Medulla oblongata (tissue), 1 donor: ENCODE results near the gene STX4.
A peak's percentile ranks its signal among the peaks of the same experiment; 100 is the strongest.

Source experiments
- DNase-seq: peaks from one replicate; pipeline ENCODE4 v3.0.0-alpha.2; 2015; ENCODE audit errors: extremely low spot score

Gene STX4

DNA sequence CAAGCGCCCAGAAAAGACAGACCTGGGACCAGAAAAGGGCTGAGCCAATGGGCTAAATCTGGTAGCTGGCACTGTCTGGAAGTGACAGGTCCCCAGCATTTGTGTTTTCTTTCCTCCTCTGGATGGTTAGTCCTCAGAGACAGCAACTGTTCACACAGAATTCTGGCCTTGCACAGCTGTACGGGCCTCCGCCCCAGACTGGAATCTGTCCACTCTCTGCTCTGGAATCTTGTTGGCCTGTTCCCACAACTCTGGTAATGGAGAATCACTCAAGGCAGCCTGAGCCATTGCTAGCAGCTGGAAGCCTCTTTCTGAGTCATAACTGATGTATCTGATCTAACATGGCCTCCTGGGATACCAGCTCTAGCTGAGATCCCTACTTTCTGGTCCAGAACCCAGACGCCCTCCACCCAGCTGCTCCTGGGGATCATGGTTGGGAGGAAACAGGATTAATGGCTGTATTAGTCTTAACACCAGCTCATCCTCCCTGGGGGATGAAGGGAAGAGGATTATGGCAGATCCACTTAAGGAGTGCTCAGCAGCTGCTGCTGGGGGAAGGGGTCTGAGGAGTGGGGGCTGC is 31.6 kb downstream of the STX4 start:
- DNase-seq = no peak

DNA sequence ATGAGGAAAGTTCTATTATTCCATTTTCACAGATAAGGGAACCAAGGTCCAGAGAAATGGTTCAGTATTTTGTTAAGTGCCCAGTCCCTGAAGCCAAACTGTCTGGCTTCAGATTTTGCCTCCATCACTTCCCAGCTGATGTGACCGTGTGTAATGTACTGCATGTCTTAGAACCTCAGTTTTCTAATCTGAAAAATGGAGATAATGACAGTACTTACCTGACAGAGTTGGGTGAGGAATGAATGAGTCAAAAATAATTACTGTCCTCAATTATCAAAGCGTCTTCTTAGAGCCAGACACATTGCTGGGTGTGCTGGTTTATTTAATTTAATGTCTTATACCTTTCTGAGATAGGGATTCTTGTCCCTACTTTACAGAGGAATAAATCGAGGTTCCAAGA is 34.0 kb downstream of the STX4 start:
- no peak for DNase-seq

DNA sequence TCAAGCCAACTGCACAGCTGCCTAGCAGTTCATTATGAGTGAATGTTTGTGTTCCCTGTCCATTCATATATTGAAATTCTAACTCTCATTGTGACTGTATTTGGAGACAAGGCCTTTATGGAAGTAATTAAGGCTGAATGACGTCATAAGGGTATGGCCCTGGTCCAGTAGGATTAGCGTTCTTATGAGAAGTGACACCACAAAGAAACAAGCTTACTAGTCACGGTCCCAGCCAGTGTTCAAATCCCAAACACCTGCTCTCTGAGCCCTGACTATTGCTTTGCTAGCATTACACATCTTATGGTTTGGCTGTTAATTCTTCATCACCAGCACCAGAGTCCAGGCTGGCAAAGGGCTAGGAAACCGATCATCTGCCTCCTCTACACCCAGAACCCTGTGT is 38.5 kb downstream of the STX4 start:
- no peak for DNase-seq

DNA sequence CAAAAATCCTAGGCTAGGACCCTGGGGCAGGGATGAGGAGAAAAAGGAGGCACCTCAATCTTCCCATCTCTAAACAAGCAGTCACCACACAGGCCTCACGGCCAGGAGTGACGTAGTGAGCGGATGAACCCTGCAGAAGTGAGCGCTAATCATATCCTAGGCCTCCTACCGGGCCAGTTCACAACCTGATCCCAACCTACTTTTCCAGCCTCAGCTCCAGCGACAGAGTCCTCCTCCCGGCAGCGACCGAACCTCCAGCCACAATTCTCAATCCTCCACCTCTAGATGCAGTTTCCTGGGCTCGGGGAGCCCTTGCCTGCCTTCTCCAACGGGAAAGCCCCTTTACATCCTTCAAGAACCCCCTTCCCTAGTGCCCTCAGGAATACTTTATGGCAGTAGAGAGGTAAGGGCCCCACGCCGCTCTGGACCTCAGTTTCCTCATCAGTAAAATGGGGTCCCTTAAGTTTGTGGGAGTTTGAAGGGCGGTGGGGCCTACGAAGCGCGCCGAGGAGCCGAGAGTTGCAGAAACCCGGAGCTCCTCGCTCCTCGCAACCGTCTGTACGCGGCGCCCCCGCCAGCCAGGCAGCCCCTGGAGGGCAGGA is 39.3 kb downstream of the STX4 start:
- DNase-seq = no peak

GRCh38 chr16:31073142-31073969 is 40.0 kb downstream of the STX4 start:
- DNase-seq = peak; percentile 92

GRCh38 chr16:31073970-31074813 is 40.8 kb downstream of the STX4 start, which contains the start of the genes ZNF646 and ZNF668:
Gene ZNF646 (plus strand): TSS chr16:31074422. CDS start chr16:31076325, 1,903 bp downstream.
Gene ZNF668 (minus strand): TSS chr16:31074240. CDS start chr16:31064459, 9,781 bp downstream.
- peak; percentile 100 for DNase-seq

DNA sequence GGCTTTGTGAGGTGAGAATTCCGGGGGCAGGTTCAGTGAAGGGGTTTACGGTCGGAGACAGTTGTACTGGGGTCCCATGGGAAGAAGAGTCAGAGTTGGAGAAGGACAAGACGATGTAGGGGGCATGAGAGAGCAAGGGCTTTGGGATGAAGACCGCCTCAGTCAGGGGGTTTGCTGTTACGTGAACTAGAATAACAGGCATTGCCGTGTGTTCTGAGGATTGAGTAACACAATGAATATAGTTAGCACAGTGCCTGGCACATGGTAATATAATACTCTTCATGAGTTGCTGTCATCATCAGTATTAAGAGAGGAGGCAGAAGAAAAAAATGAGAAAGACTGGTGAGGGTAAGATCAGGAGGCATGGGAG is 41.4 kb downstream of the STX4 start:
- no peak for DNase-seq

DNA sequence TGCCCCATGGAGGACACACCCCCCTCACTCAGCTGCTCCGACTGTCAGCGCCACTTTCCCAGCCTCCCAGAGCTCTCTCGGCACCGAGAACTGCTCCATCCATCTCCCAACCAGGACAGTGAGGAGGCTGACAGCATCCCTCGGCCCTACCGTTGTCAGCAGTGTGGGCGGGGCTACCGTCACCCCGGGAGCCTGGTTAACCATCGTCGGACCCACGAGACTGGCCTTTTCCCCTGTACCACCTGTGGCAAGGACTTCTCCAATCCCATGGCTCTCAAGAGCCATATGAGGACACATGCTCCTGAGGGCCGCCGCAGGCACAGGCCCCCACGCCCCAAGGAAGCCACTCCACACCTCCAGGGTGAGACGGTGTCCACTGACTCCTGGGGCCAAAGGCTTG is 43.0 kb downstream of the STX4 start:
- DNase-seq = no peak

DNA sequence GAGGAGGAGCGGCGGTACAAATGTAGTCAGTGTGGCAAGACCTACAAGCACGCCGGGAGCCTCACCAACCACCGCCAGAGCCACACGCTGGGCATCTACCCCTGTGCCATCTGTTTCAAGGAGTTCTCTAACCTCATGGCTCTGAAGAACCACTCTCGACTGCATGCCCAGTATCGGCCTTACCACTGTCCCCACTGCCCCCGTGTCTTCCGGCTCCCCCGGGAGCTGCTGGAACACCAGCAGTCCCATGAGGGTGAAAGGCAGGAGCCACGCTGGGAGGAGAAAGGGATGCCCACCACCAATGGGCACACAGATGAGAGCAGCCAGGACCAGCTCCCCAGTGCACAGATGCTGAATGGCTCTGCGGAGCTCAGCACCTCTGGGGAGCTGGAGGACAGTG is 43.7 kb downstream of the STX4 start:
- DNase-seq = no peak

- no peak for DNase-seq
Measured at GRCh38 chr16:31077592-31078396, 44.4 kb downstream of the STX4 start.

DNA sequence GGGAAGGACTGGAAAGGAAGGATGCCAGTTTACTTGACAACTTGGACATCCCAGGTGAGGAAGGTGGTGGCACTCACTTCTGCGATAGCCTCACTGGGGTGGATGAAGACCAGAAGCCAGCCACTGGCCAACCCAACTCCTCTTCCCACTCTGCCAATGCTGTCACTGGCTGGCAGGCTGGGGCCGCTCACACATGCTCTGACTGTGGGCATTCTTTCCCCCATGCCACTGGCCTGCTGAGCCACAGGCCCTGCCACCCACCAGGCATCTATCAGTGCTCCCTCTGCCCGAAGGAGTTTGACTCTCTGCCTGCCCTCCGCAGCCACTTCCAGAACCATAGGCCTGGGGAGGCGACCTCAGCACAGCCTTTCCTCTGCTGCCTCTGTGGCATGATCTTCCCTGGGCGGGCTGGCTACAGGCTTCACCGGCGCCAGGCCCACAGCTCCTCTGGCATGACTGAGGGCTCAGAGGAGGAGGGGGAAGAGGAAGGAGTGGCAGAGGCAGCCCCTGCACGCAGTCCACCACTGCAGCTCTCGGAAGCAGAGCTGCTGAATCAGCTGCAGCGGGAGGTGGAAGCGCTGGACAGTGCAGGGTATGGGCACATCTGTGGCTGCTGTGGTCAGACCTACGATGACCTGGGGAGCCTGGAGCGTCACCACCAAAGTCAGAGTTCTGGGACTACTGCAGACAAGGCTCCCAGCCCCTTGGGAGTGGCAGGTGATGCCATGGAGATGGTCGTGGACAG is 45.4 kb downstream of the STX4 start:
- DNase-seq = no peak

- no peak for DNase-seq
Measured at GRCh38 chr16:31079342-31079944, 46.1 kb downstream of the STX4 start.

- no peak for DNase-seq
Measured at GRCh38 chr16:31080035-31080629, 46.8 kb downstream of the STX4 start.

DNA sequence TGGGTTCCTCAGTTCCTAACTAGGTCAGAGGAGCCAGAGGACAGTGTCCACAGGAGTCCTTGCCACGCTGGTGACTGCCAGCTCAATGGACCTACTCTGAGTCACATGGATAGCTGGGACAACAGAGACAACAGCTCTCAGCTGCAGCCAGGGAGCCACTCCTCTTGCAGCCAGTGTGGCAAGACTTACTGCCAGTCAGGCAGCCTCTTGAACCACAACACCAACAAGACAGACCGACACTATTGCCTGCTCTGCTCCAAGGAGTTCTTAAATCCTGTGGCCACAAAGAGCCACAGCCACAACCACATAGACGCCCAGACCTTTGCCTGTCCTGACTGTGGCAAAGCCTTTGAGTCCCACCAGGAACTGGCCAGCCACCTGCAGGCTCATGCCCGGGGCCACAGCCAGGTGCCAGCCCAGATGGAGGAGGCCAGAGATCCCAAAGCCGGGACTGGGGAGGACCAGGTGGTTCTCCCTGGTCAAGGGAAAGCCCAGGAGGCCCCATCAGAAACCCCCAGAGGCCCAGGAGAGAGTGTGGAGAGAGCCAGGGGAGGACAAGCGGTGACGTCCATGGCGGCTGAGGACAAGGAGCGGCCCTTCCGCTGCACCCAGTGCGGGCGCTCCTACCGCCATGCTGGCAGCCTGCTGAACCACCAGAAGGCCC is 47.5 kb downstream of the STX4 start:
- DNase-seq = no peak

DNA sequence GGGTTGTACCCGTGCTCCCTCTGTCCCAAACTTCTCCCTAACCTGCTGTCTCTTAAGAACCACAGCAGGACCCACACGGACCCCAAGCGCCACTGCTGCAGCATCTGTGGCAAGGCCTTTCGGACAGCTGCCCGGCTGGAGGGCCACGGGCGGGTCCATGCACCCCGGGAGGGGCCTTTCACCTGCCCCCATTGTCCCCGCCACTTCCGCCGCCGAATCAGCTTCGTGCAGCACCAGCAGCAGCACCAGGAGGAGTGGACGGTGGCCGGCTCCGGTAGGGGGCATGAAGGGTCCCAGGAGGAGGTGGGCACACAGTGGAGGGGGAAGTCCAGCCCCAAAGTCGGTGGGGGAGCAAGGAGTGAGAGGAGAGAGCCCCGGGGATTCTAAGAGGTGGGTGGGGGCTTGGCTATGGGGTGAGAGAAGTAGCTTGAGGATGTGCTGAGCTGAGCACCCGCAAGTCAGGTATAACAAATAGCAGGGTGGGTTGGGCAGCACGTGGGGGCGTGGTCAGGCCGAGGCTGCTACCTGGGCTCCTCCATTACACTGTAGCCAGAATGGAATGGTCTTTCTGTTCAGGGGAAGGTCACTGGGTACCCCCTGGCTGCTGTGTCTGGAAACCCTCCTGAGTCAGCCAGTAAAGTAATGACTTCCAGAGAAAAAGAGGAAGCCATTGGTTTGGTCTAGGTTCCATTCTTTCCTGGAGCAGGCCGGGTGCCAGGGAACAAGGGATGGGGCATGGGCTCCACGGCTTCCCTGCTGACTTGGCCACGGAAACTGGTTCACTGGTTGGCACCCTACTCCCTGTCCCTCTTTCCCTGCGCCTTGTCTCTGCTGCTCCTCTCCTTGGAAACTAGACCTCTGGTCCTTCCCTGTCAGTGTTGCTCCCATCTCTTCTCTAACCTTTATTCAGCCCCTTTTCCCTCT is 48.3 kb downstream of the STX4 start:
- peak; percentile 69 for DNase-seq

DNA sequence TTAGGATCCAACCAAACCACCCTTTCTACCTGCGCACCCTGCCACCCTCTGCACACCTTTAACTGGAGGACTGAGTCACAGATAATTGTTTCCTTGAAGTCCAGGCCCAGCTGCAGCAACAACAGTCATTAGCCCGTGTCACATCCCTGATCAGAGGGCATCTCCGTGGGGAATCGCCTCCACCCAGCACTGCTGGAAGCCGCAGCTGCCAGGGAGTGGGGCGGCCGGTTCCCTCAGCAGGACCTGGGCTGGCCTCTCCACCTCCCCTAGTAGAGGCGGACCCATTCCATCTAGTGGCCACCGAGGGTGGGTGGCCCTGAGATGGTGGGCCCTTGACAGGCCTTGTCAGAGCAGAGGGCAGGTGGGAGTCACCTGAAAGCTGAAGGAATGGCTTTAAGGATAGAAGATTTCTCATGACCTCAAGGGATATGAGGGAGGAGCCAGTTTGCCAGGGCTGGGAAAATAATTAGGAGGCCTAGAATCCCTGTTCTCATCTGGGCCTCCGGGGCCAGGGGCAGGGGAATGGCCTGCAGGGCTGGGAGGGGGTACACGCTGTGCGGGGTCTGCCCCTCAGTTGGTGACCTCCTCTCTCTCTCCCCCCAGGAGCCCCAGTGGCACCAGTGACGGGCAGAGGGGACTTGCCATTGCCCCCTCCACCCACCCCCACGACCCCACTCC is 49.1 kb downstream of the STX4 start:
- DNase-seq = no peak

DNA sequence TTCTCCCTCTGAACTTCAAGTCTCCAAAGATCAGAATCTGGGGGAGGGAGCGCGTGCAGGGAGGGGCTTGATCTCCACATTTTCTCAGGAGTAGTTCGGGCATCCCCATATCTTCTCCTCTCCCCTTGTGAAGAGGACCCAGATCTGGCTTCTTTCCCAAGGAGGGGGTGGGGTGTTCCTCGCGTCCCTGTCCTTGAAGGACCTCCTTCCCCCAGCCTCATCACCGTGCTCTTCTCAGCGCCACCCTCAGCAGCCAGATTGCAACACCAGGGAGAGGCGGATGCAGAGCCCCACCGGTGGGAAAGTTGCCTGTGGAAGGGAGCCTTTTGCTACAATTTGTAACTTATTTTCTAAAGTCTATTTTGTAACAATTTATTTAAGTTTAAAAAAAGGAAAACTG is 49.7 kb downstream of the STX4 start:
- no peak for DNase-seq
